Gastroesophageal sphincter (tissue), 3 donors: ENCODE results near the gene RITA1.

Experiments
- CTCF ChIP-seq, 4 experiments: fragments of 200-600 bp in 2 of 4; fragments of 450-650 bp in 2 of 4; sonication (generic) in 1 of 4; IDR thresholded peaks; one replicate each; pipeline ENCODE4 v1.5.1; 2017 to 2019; ENCODE audit warnings: antibody characterized with exemption in 4 of 4, mild to moderate bottlenecking in 2 of 4, moderate library complexity in 2 of 4
- POLR2A ChIP-seq, 2 donors: fragments of 450-650 bp; IDR thresholded peaks; one replicate each; pipeline ENCODE4 v1.6.1; 2017; ENCODE audit warnings: antibody characterized with exemption in 2 of 2, mild to moderate bottlenecking in 2 of 2, moderate library complexity in 1 of 2

- no peak for TF ChIP-seq CTCF (IDR thresholded peaks at IDR 0.05)
- no peak for TF ChIP-seq POLR2A (IDR thresholded peaks at IDR 0.05)
These were observed 33.9 kb upstream of the RITA1 start for GRCh38 chr12:113151655-113152054.
